ENCODE data around the gene SEMA6C.

SEMA6C gene

DNA sequence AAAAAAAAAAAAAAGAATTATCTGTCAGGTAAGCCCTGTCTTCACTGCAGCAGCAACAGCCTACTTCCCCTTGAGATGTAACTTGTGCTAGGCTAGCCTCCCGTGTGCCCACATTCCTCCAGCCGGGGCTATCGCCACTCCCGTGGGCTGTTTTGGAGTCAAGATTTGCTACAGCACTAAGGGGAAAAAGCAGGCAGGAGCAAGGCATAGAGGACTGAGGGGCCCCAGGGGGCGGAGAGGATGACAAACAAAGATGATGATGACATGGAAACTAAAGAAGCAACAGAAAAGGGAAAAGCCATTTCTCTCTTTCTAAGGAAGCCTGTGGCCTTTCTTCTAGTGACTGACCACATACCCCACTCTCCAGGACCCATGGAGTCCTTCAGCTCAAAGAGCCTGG, 11.9 kb upstream of the SEMA6C start:
- DNase-seq, result no peak

DNA sequence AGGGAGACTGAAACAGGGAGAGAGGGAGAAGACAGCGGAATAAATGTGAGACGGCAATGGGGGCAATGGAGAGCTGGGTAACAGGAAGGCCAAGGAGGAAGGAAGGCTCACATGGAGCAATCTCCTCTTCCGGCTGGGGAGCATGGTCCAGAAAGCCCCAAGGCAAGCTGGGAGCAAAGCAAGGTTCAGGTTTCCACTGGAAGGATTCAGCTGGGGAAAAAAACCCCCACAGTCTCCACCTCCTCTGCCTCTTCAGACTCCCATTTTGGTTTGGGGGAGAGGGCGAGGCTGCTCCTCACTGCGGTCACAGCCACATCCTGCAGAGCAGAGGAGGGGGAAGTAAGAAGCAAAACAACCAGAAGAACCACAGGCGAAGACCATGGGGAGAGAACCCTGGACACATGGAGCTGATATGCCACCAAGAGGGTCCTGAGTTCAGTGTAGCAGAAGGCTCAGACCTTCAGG, 10.7 kb upstream of the SEMA6C start:
- DNase-seq, result peak in 2 of 4 experiments; percentile 27 to 45

- peak in 3 of 4 experiments; percentile 24 to 75 (median 51) for DNase-seq
Measured at GRCh38 chr1:151156515-151156819, 10.0 kb upstream of the SEMA6C start, which contains the start of gene TNFAIP8L2. TNFAIP8L2 (plus strand) TSS chr1:151156649; CDS start chr1:151158698, 2,049 bp downstream.

- no peak for DNase-seq
Measured at GRCh38 chr1:151147665-151148064, 1.2 kb upstream of the SEMA6C start.

GRCh38 chr1:151147132-151147503, 687 bp upstream of the SEMA6C start:
- DNase-seq, result no peak

GRCh38 chr1:151146072-151146411, 389 bp downstream of the SEMA6C start:
- no peak for DNase-seq

DNA sequence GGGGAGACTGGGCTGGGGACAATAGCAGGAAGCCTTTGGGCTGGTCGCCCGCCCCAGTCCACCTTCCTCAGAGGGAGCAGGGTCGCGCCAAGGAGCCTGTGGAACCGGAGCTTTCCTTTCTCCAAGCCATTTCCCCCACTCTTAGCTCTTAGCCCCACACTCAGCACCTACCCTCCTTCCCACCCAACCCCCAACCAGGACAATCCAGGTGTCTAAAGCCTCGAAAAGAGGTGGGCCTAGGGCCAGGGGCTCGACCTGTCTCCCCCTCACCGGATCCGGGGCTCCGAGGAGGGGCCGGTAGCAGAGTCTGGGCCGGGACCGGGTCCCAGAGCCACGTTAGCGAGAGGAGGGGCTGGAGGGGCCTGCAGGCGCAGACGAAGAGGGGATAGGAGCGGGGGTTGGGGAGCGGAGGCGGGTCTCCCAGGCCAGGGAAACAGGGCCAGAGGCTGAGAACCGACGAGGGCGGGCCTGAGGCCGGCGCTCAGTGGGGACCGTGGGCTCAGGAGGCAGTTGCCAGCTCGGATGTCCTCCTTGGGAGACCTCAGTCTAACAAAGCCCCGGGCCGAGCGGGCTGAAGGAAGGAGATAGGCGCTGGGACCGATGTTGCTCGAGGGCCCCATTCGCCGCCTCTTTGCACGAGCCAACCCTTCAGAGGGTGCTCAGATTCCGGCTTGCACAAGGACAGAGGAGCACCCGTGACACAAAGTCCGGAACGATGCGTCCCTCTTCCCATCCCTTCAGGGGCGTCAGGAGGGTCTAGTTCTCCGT, 943 bp downstream of the SEMA6C start:
- peak in 1 of 4 experiments; percentile 23 for DNase-seq

GRCh38 chr1:151144474-151145303, 1.7 kb downstream of the SEMA6C start:
- DNase-seq, result no peak

GRCh38 chr1:151143986-151144385, 2.4 kb downstream of the SEMA6C start:
- DNase-seq, result no peak

DNA sequence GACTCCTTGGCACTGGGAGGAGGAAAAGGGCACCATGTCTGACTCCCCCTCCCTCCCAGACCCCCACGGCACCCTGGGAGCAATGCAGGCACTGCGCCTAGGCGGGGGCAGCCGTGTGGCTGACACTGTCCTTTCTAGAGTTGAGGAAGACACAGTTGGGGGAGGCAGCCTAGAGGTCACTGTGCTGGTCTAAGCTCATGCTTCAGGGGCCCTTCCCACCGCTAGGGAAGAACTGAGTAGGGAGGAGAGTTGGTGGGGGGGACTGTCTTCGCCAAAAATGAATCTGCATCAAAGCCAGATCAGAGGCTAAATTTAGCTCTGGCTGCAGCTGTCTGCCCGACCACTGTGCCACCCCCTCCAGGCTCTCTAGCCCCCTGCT, 3.4 kb downstream of the SEMA6C start:
- DNase-seq, result no peak

- DNase-seq, result no peak
Measured at GRCh38 chr1:151142411-151143056, 3.9 kb downstream of the SEMA6C start.

- DNase-seq, result no peak
Measured at GRCh38 chr1:151137789-151138188, 8.6 kb downstream of the SEMA6C start.

DNA sequence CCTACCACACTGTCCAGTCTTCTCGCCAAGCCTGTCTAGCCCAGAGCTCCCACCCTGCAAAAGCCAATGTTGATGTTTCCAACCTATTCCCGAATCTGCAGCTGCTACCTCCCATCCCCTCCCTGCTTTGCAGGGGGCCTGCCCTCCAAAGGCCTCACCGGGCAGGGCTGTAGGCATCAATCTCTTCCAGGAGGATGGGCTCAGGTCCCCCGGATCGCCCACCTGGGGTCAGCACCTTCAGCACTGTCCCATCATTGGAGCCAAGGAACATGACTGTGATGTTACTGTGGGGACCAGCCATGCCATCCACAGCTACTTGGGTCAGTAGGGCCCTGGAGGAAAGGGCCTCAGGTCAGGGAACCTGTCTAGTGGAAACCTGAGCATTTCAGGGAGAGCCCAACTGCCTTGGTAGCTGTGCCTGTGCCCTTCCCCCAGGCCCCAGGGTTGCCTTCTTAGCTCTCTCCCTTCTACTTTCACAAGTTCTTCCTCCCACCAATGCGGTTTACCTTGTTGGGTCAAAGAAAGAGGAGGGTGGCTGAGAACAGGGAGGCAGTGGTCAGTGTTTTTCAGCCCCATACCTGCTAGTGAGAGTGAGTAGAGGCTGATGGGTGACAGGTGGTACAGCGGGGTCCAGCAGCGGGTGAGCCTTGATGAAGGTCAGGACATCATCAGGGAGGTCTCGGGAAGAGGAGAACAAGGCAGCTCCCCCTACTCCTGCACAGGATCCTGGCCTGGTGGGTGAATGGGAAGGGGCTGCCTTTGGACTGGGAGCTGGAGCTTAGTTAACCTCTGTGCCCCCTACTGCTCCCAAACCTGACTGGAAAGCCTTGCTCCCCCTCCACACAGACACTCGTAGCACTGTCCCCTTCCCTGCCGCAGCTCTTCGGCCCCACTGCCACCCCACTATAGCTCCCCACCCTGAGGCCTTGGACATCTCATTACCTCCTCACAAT, 10.7 kb downstream of the SEMA6C start:
- DNase-seq, result no peak

DNA sequence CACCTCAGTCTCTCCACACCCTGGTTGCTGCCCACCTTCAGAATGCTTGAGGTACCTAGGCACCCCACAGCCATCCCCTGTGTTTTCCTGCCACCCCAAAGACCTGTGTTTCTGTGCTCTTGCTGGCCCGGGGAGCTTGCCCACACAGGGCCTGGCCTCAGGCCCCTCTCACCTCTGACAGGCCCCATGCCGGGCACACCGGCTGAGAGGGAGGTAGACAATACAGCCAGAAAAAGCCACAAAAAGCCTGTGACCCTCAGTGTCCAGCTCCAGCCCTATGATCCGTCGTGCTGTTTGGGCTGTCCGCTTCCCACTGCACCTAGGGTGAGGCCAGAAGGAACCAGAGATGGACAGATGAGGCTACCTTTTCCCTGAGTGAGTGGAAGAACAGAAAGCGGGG, 11.4 kb downstream of the SEMA6C start:
- no peak for DNase-seq

- no peak for DNase-seq
Measured at GRCh38 chr1:151134396-151134795, 12.0 kb downstream of the SEMA6C start.

DNA sequence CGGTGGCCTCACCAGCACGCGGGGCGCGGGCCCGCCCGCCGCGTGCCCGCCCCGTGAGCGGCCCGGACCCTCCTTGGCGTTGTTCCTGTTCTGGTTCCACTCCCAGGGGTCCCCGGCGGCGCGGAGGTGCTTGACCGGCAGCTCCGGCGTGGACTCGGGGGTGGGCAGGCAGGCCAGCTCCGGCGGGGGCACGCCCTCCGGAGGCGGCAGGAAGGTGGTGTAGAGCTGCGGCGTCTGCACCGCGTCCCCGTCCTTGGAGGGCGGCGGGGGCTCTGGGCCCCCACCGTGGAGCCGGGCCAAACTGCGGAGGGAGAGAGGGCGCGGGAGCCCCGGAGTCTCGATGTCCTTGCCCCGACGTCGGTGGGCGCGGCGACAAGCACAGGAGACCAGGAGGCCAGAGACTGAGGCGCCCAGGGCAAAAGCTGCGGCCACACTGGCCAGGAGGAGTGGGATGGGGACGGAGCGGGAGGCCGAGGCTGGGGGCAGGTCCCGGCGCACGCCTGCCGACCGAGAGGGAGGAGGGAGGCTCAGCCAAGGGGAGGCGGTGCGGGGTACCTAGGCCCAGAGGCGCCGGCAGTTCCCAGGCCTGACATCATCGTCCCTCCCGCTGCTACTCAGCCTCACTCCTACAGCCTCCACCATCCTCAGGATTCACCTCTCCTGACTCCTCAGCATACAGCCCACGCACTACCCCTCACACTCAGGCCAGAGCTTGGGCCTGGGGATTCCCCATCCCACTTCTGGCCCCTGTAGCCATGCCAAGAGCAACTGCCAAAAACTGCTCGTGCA, 13.2 kb downstream of the SEMA6C start:
- no peak for DNase-seq

- DNase-seq, result no peak
Measured at GRCh38 chr1:151132335-151133017, 14.0 kb downstream of the SEMA6C start.

GRCh38 chr1:151131701-151132334, 14.6 kb downstream of the SEMA6C start:
- DNase-seq, result no peak

- peak; percentile 59 to 79 (median 66) for DNase-seq
Measured at GRCh38 chr1:151130987-151131586, 15.3 kb downstream of the SEMA6C start.

GRCh38 chr1:151128800-151129199, 17.6 kb downstream of the SEMA6C start:
- DNase-seq, result no peak
